Measurements from ENCODE around the gene RPS6KL1.

RPS6KL1 gene

GRCh38 chr14:74953686-74954085, 30.6 kb upstream of the RPS6KL1 start:
- Histone ChIP-seq H2AFZ (ENCODE audit: low read depth, low read length) (no peak overlapping the region), H2BK120ac (ENCODE audit: low read depth, low read length) (no peak overlapping the region), H3K23ac (ENCODE audit: low read length in 2 of 2) (no peak overlapping the region), H3K27me3 (ENCODE audit: control insufficient read depth in 1 of 2, insufficient read depth in 1 of 2, low read length in 2 of 2) (no peaks in the 10 kb centered on the region), H3K4ac (ENCODE audit: low read depth in 1 of 2, low read length in 2 of 2) (peak overlapping the region in 1 of 2 experiments; percentile 70), H3K4me2 (ENCODE audit: low read length, poor library complexity, severe bottlenecking) (no peak overlapping the region), H2AK5ac (ENCODE audit: low read length, severe bottlenecking) (no peak overlapping the region), H3K27ac (ENCODE audit: low read length, poor library complexity, severe bottlenecking) (no peak overlapping the region), H2BK12ac (ENCODE audit: low read length in 2 of 2) (no peak overlapping the region), H4K91ac (ENCODE audit: low read length) (no peak overlapping the region), H3K9ac (ENCODE audit: low read length) (peak overlapping the region; percentile 75), H2BK5ac (ENCODE audit: low read depth, low read length, poor library complexity, severe bottlenecking) (no peak overlapping the region), H3K14ac (ENCODE audit: low read length in 2 of 2) (no peak overlapping the region), H3K18ac (ENCODE audit: low read depth in 1 of 2, low read length in 2 of 2) (peak overlapping the region in 1 of 2 experiments; percentile 28), H3K4me1 (ENCODE audit: control insufficient read depth, insufficient read depth, low read depth, low read length) (peaks cover 51% of the 10 kb centered on the region), H3K36me3 (ENCODE audit: control insufficient read depth in 1 of 2, insufficient read depth in 2 of 2, low read depth in 1 of 2, low read length in 2 of 2) (peaks cover 4 to 17% of the 10 kb centered on the region in 2 experiments), H3K9me3 (ENCODE audit: control insufficient read depth, low read length) (no peaks in the 10 kb centered on the region), H4K8ac (ENCODE audit: low read length) (peak overlapping the region; percentile 32), H3K79me1 (replicated peaks; ENCODE audit: low read length, poor library complexity, severe bottlenecking) (peaks cover 7% of the 10 kb centered on the region), H3K4me3 (ENCODE audit: insufficient read depth in 1 of 2, low read depth in 1 of 2, low read length in 2 of 2) (peak overlapping the region in 1 of 2 experiments; percentile 81), H2BK15ac (ENCODE audit: low read depth, poor library complexity, severe bottlenecking) (no peak overlapping the region)
- DNase-seq = no peak
- 88% methylated on average over 4 of the region's 5 CpGs for WGBS

DNA sequence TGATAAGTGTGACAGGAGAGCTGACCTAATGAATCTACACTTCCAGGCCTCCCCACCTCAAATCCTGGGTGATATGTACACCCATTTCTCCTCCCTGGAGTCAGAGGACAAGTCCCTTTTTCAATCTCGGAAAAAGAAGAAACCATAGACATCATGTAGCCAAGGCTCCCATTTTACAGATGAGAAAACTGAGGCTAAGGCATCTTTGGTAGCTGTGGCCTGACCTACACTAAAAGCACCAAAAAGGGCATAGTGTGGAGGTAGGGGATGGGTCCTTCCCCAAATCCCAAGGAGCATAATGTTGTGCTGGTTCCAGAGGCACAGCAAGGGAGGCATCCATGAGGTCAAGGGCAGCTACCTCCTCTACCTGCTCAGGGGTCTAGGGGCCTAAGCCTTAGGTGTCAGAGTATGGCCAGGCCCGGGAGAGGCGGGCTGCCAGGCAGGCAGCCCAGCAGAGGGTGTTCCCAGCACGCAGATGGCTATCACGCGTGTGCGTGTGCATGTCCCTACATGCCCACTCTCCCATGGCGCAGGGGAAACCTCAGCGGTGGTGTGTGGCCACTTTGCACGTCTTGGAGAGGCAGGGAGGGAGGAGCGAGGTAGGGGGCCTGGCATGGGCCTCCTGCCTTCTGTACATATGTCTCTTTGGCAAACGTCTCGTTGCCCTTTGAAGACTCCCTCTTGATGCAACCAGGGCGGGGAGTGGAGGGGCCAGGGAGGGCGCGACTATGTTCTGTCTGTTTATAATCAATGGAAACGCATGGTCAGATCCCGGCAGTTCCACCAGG, 29.8 kb upstream of the RPS6KL1 start:
- Histone ChIP-seq H3K9me3 (ENCODE audit: control insufficient read depth, low read length) (no peaks in the 10 kb centered on the region), H2BK120ac (ENCODE audit: low read depth, low read length) (no peak overlapping the region), H3K4me3 (ENCODE audit: insufficient read depth in 1 of 2, low read depth in 1 of 2, low read length in 2 of 2) (no peak overlapping the region), H3K36me3 (ENCODE audit: control insufficient read depth in 1 of 2, insufficient read depth in 2 of 2, low read depth in 1 of 2, low read length in 2 of 2) (peaks cover 7 to 25% of the 10 kb centered on the region in 2 experiments), H3K4me1 (ENCODE audit: control insufficient read depth, insufficient read depth, low read depth, low read length) (peaks cover 51% of the 10 kb centered on the region), H3K4me2 (ENCODE audit: low read length, poor library complexity, severe bottlenecking) (no peak overlapping the region), H4K8ac (ENCODE audit: low read length) (peak overlapping the region; percentile 74), H2AK5ac (ENCODE audit: low read length, severe bottlenecking) (peak overlapping the region; percentile 46), H3K9ac (ENCODE audit: low read length) (no peak overlapping the region), H2BK12ac (ENCODE audit: low read length in 2 of 2) (peak overlapping the region in 1 of 2 experiments; percentile 45), H2AFZ (ENCODE audit: low read depth, low read length) (no peak overlapping the region), H2BK5ac (ENCODE audit: low read depth, low read length, poor library complexity, severe bottlenecking) (no peak overlapping the region), H3K27me3 (ENCODE audit: control insufficient read depth in 1 of 2, insufficient read depth in 1 of 2, low read length in 2 of 2) (no peaks in the 10 kb centered on the region), H3K4ac (ENCODE audit: low read depth in 1 of 2, low read length in 2 of 2) (peak overlapping the region in 1 of 2 experiments; percentile 24), H2BK15ac (ENCODE audit: low read depth, poor library complexity, severe bottlenecking) (no peak overlapping the region), H3K27ac (ENCODE audit: low read length, poor library complexity, severe bottlenecking) (no peak overlapping the region), H3K14ac (ENCODE audit: low read length in 2 of 2) (no peak overlapping the region), H4K91ac (ENCODE audit: low read length) (peak overlapping the region; percentile 73), H3K18ac (ENCODE audit: low read depth in 1 of 2, low read length in 2 of 2) (peak overlapping the region; percentile 25 to 45), H3K79me1 (replicated peaks; ENCODE audit: low read length, poor library complexity, severe bottlenecking) (peaks cover 7% of the 10 kb centered on the region), H3K23ac (ENCODE audit: low read length in 2 of 2) (no peak overlapping the region)
- 85% methylated on average over 18 of the region's 18 CpGs for WGBS
- DNase-seq = no peak

- no peak overlapping the region for H3K4ac ChIP-seq (ENCODE audit: low read depth in 1 of 2, low read length in 2 of 2)
- no peak overlapping the region for H2BK120ac ChIP-seq (ENCODE audit: low read depth, low read length)
- H4K8ac ChIP-seq (ENCODE audit: low read length) = no peak overlapping the region
- 80% methylated on average over 6 of the region's 6 CpGs for WGBS
- H2BK15ac ChIP-seq (ENCODE audit: low read depth, poor library complexity, severe bottlenecking) = no peak overlapping the region
- peaks cover 14 to 29% of the 10 kb centered on the region in 2 experiments for H3K36me3 ChIP-seq (ENCODE audit: control insufficient read depth in 1 of 2, insufficient read depth in 2 of 2, low read depth in 1 of 2, low read length in 2 of 2)
- H3K9me3 ChIP-seq (ENCODE audit: control insufficient read depth, low read length) = no peaks in the 10 kb centered on the region
- no peak overlapping the region for H3K14ac ChIP-seq (ENCODE audit: low read length in 2 of 2)
- no peak overlapping the region for H3K9ac ChIP-seq (ENCODE audit: low read length)
- no peak overlapping the region for H2BK5ac ChIP-seq (ENCODE audit: low read depth, low read length, poor library complexity, severe bottlenecking)
- no peak overlapping the region for H3K4me2 ChIP-seq (ENCODE audit: low read length, poor library complexity, severe bottlenecking)
- no peak overlapping the region for H3K23ac ChIP-seq (ENCODE audit: low read length in 2 of 2)
- H2AFZ ChIP-seq (ENCODE audit: low read depth, low read length) = no peak overlapping the region
- peak overlapping the region in 1 of 2 experiments; percentile 73 for H2BK12ac ChIP-seq (ENCODE audit: low read length in 2 of 2)
- H3K4me3 ChIP-seq (ENCODE audit: insufficient read depth in 1 of 2, low read depth in 1 of 2, low read length in 2 of 2) = no peak overlapping the region
- H4K91ac ChIP-seq (ENCODE audit: low read length) = no peak overlapping the region
- H3K27me3 ChIP-seq (ENCODE audit: control insufficient read depth in 1 of 2, insufficient read depth in 1 of 2, low read length in 2 of 2) = no peaks in the 10 kb centered on the region
- no peak for DNase-seq
- peaks cover 7% of the 10 kb centered on the region for H3K79me1 ChIP-seq (replicated peaks; ENCODE audit: low read length, poor library complexity, severe bottlenecking)
- no peak overlapping the region for H3K27ac ChIP-seq (ENCODE audit: low read length, poor library complexity, severe bottlenecking)
- peak overlapping the region in 1 of 2 experiments; percentile 46 for H3K18ac ChIP-seq (ENCODE audit: low read depth in 1 of 2, low read length in 2 of 2)
- H3K4me1 ChIP-seq (ENCODE audit: control insufficient read depth, insufficient read depth, low read depth, low read length) = peaks cover 51% of the 10 kb centered on the region
- H2AK5ac ChIP-seq (ENCODE audit: low read length, severe bottlenecking) = no peak overlapping the region
Observed at GRCh38 chr14:74952180-74952665, 29.2 kb upstream of the RPS6KL1 start.

DNA sequence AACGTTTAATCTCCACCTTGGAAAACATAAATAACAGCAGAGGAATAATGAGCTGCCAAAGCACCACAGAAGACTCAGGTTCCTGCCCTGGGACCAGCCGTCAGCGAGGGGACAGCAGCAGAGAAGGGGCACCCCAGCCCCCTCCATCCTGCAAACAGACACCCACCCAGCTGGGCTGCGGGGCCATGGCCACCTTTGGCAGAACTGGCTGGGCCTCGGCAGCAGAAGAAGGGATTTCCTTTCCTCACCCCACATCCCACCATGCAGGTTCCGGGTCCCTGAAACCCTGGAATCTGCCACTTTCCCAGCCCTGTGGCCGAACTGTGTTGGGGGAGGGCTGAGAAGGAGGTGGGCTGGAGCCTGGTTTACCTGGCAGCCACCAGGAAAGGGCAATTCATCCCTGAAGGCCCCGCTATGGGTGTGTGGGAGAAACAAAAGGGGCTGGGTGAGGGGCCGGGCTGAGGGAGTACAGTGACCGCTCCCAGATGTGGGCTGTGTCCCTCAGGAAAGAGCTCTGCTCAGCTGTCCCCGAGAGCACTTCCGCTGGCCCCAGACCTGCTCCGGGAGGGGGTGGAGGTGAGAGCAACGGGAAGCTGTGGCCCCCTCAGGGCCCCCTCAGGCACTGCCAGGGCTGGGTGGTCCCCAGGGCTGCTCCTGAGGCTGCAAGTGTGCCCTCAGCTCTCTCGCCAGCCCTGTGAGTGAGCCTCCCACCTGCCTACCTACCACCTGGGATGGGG, 28.6 kb upstream of the RPS6KL1 start:
- WGBS = 55% methylated on average over 11 of the region's 15 CpGs
- Histone ChIP-seq H2BK120ac (ENCODE audit: low read depth, low read length) (peak overlapping the region; percentile 57), H3K4me2 (ENCODE audit: low read length, poor library complexity, severe bottlenecking) (no peak overlapping the region), H3K27me3 (ENCODE audit: control insufficient read depth in 1 of 2, insufficient read depth in 1 of 2, low read length in 2 of 2) (no peaks in the 10 kb centered on the region), H2AK5ac (ENCODE audit: low read length, severe bottlenecking) (no peak overlapping the region), H3K9ac (ENCODE audit: low read length) (no peak overlapping the region), H4K91ac (ENCODE audit: low read length) (peak overlapping the region; percentile 56), H3K4me3 (ENCODE audit: insufficient read depth in 1 of 2, low read depth in 1 of 2, low read length in 2 of 2) (no peak overlapping the region), H3K14ac (ENCODE audit: low read length in 2 of 2) (no peak overlapping the region), H2BK15ac (ENCODE audit: low read depth, poor library complexity, severe bottlenecking) (no peak overlapping the region), H3K36me3 (ENCODE audit: control insufficient read depth in 1 of 2, insufficient read depth in 2 of 2, low read depth in 1 of 2, low read length in 2 of 2) (peaks cover 17 to 29% of the 10 kb centered on the region in 2 experiments), H2BK5ac (ENCODE audit: low read depth, low read length, poor library complexity, severe bottlenecking) (no peak overlapping the region), H3K23ac (ENCODE audit: low read length in 2 of 2) (no peak overlapping the region), H3K4ac (ENCODE audit: low read depth in 1 of 2, low read length in 2 of 2) (peak overlapping the region in 1 of 2 experiments; percentile 61), H2AFZ (ENCODE audit: low read depth, low read length) (no peak overlapping the region), H3K79me1 (replicated peaks; ENCODE audit: low read length, poor library complexity, severe bottlenecking) (peaks cover 7% of the 10 kb centered on the region), H3K18ac (ENCODE audit: low read depth in 1 of 2, low read length in 2 of 2) (peak overlapping the region; percentile 46 to 64), H3K27ac (ENCODE audit: low read length, poor library complexity, severe bottlenecking) (no peak overlapping the region), H4K8ac (ENCODE audit: low read length) (peak overlapping the region; percentile 88), H2BK12ac (ENCODE audit: low read length in 2 of 2) (peak overlapping the region; percentile 73 to 77), H3K9me3 (ENCODE audit: control insufficient read depth, low read length) (no peaks in the 10 kb centered on the region), H3K4me1 (ENCODE audit: control insufficient read depth, insufficient read depth, low read depth, low read length) (peaks cover 53% of the 10 kb centered on the region)
- no peak for DNase-seq

All from mesenchymal stem cell (in vitro differentiated cells and primary cell).